ENCODE results near the gene NTSR2.

The NTSR2 gene

GRCh38 chr2:11624893-11625292, 45.1 kb downstream of the NTSR2 start:
- DNase-seq, result no peak

DNA sequence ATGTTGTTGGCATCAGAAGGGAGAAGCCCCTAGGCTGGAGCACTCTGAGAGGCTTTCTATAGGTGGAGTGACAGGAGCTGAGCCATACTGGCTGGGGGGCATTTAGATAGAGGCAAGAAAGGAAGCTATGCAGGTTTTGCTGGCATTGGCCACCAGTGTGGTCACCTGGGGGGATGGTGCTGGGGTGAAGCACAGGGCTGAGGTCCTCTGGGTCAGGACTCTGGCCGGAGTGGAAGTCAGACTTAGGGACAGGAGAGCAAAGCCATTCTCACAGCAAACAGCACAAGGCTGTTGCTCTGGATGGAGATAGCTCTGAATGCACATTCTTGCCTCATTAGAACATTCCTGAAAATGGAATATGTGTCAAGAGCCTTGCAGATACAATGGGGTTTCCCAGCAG, 47.4 kb downstream of the NTSR2 start:
- DNase-seq, result no peak

DNA sequence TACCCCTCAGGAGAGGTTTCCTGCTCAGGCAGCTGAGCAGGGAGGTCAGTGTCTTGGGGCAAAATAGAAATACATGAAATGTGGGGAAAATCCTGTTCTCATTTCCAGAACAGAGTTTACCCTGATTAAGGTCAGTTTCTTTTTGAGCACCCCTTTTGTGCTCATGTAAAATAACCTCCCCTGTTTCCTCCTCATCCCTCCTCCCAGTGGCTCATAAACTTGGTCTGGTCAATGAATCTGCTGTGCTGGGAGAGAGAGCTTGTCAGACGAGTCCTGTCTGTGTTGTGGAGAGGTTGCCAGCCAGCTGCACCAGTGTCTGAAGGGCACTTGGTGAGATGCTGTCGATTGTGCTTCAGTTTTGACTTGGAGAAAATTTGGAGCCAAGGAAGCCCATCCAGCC, 48.6 kb downstream of the NTSR2 start:
- no peak for DNase-seq

DNA sequence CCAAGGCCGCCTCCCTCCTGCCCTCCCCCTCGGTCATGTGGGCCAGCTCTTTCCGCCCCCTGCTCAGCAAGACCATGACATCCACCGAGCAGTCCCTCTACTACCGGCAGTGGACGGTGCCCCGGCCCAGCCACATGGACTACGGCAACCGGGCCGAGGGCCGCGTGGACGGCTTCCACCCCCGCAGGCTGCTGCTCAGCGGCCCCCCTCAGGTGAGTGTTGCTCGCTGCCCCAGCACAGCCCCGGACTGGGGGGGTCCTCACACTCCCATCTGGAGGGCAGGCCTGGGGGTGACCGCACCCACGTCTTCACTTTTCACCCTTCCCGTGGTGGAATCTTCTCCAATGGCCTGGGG, 51.3 kb downstream of the NTSR2 start:
- DNase-seq, result no peak

DNA sequence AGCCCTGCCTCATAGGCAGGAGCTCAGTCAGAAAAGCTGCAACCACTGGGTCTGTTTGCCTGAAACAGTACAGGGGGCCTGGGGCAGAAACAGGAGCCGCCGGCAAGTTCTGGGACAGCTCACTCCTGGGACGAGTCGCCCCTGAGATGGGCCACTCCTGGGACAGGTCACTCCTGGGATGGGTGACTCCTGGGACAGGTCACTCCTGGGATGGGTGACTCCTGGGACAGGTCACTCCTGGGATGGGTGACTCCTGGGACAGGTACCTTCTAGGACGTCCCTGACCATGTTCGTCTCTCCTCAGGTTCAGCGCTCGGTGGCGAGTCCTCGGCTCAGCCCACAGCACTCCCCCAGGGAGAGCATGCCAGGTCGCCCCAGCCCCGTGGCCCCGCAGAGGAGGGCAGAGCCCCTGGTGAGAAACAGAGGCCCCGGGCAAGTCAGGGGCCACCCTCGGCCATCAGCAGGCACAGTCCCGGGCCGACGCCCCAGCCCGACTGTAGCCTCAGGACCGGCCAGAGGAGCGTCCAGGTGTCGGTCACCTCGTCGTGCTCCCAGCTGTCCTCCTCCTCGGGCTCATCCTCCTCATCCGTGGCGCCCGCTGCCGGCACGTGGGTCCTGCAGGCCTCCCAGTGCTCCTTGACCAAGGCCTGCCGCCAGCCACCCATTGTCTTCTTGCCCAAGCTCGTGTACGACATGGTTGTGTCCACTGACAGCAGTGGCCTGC, 51.8 kb downstream of the NTSR2 start:
- no peak for DNase-seq

DNA sequence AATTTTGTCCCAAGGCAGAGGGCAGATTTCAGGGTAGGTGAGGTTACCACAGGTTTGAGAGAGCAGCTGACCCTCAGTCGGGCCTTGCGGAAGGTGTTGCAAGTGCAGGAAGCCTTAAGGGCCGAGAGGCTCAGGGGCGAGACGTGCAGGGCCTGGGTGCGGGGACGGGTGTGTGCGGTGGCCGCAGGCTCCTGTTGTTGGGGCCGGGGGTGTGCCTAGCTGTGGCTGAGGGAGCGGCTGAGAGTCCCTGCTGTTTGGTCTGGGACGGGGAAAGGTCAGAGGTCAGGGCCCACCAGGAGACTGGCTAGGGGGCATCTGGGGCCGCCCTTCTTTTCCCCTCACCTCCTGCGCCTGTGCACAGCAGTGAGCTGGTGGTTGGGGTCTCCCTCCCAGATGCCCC, 52.5 kb downstream of the NTSR2 start:
- DNase-seq, result no peak

- no peak for DNase-seq
These were observed 53.1 kb downstream of the NTSR2 start for GRCh38 chr2:11616851-11617415.

DNA sequence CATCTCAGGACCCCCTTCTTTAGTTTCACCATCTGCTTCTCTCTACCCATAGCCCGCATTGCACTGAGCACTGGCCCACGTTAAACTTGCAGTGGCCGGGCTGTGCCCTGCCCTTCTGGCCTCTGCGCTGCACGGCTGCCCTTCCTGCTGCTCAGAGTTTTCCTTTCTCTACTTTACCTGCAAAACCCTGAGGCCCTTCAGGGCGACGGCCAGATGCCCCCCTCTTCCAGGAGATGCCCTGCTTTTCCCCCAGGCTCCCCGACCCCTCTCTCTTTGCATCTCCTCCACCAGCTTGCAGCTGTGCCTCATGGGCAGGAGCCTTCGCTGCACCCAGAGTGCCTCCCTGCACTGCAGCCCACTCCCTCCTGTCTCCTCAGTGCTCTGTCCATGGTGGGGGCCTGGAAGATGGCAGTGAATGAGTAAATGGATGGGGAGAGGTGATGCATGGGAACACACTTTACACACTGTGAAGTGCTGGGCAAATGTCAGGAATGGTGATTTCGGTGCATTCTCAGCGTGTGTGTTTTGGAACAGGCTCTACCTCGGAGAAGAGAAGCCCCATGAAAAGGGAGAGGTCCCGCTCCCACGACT, 53.8 kb downstream of the NTSR2 start:
- no peak for DNase-seq

GRCh38 chr2:11615209-11615608, 54.8 kb downstream of the NTSR2 start:
- DNase-seq, result no peak

- no peak for DNase-seq
These were observed 56.7 kb downstream of the NTSR2 start for GRCh38 chr2:11613297-11613696.

DNA sequence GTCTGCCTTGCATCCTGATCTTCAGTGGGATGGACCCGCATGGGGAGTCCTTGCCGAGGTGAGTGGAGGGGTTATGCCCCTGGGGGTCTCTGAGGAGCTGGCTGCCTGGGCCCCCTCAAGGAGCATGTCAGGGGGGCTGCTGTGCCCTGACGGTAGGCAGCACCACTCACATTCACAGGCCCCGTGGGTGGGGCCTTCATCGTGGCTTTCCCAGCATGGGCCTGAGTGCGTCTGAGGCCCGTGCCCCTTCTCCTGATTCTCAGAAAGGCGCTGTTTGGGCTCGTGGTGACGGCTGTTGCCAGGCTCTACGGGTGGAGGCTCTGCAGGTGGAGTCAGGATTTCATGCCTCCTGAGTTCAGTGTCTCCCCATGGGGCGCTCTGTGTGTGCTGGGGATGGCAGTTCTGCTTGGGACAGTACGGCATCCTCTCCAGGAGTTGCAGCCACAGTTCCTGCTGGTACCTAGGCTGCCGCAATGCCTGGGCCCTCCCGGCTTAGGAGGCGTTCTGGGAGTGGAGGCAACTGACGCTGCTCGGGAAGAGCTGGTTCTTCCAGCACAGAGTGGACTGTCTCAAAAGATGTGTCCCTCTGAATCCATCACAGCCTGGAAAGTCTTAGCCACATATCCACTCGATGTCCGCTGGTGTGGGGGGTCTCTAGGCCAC, 57.3 kb downstream of the NTSR2 start:
- DNase-seq, result no peak

GRCh38 chr2:11611251-11611650, 58.7 kb downstream of the NTSR2 start:
- DNase-seq, result no peak

- no peak for DNase-seq
These were observed 59.3 kb downstream of the NTSR2 start for GRCh38 chr2:11610624-11611242.
